ENCODE results near the gene DIP2C. TPM values are rescaled to one million over a fixed set of nuclear protein-coding genes. Genes with fewer than 3 reads are reported as not detected.

DIP2C gene
- total and polyA plus RNA-seq, 2 donors (not counting 1 experiment from before 2014, with no cell fraction given) = 1.3 to 1.9 TPM

DNA sequence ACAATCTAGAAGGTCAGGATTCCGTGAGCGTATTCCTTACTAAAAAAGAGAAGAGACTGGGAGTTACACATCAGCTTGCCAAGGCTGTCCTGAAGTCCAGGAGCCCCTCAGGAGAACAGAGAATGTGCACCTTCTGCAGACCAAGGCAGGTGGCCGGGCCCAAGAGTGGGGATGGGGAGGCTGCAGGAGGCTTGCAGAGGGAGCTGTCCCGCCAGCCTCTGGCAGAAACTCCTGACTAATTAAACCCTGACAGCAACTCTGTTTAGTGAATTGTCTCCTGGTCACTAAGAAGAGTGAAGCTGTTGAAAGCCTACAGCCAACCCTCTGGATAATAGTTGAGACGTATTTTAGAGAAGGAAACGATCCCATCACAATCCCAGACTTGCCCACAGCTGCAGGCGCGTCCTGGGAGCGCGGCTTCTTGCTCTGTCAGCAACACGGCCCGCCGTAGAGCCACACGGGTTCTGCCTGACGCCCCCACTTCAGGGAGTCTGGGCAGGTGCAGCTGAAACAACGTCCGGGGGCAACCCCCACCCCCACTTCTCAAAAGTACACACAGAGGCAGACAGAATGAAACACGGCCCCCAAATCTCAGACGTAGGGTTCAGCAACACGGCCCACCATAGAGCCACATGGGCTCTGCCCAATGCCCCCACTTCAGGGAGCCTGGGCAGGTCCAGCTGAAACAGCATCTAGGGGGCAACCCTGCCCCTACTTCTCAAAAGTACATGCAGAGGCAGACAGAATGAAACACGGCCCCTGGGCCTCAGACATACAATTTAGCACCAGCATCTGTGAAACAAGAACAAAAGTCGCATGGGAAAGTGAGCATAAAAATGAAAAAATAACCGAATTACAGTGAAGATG is 45.2 kb downstream of the DIP2C start:
- no peak for ATAC-seq (ENCODE audit: low read depth)
- Histone ChIP-seq H3K9ac (ENCODE audit: low read length) (no peak overlapping the region), H2AFZ (ENCODE audit: insufficient read depth, low read depth, low read length, poor library complexity, severe bottlenecking) (no peak overlapping the region), H3K4me2 (replicated peaks; ENCODE audit: low read depth, low read length, poor library complexity, severe bottlenecking) (no peak overlapping the region), H4K20me1 (ENCODE audit: control insufficient read depth, insufficient read depth, low read length, poor library complexity, severe bottlenecking) (no peaks in the 10 kb centered on the region), H3K36me3 (replicated peaks in 1 of 2; ENCODE audit: control extremely low read depth in 1 of 2, control insufficient read depth in 1 of 2, extremely low read depth in 1 of 2, insufficient read depth in 2 of 2, low read length in 1 of 2) (no peaks in the 10 kb centered on the region), H3K4me1 (ENCODE audit: control insufficient read depth in 2 of 2, insufficient read depth in 2 of 2, low read length in 2 of 2) (no peaks in the 10 kb centered on the region), H3K27me3 (replicated peaks in 1 of 4; ENCODE audit: control extremely low read depth in 1 of 4, control insufficient read depth in 3 of 4, insufficient read depth in 4 of 4, low read length in 3 of 4) (no peaks in the 10 kb centered on the region), H3K4me3 (ENCODE audit: control extremely low read depth in 1 of 5, extremely low read depth in 1 of 5, insufficient read depth in 1 of 5, low read depth in 2 of 5, low read length in 4 of 5) (no peak overlapping the region), H3K27ac (ENCODE audit: low read length in 2 of 2) (no peak overlapping the region), H3K9me3 (ENCODE audit: control extremely low read depth in 1 of 3, control insufficient read depth in 2 of 3, insufficient read depth in 1 of 3, low read length in 2 of 3) (peaks cover 0 to 17% (median 4%) of the 10 kb centered on the region in 3 donors), H3K79me2 (ENCODE audit: control insufficient read depth, insufficient read depth, low read length) (no peaks in the 10 kb centered on the region)
- Mint-ChIP-seq H3K27ac (no peak overlapping the region), H3K4me1 (no peaks in the 10 kb centered on the region), H3K27me3 (no peaks in the 10 kb centered on the region), H3K4me3 (no peak overlapping the region), H3K9me3 (ENCODE audit: insufficient read depth) (no peaks in the 10 kb centered on the region)
- DNase-seq = no peak
- CTCF ChIA-PET = no interaction called here
- POLR2A ChIA-PET = no interaction called here
- TF ChIP-seq CTCF (IDR thresholded peaks at IDR 0.05) (no peak), EZH2 (IDR thresholded peaks at IDR 0.05; ENCODE audit: borderline replicate concordance, insufficient read depth, low read depth, low read length, poor library complexity, severe bottlenecking) (no peak)
- WGBS (ENCODE audit: insufficient coverage) = 89% methylated on average over 21 of the region's 23 CpGs
- intact Hi-C loops (cut with micrococcal nuclease) = no loop called here

GRCh38 chr10:642186-642890 is 47.1 kb downstream of the DIP2C start:
- peaks cover 0 to 14% (median 4%) of the 10 kb centered on the region in 3 donors for H3K9me3 ChIP-seq (ENCODE audit: control extremely low read depth in 1 of 3, control insufficient read depth in 2 of 3, insufficient read depth in 1 of 3, low read length in 2 of 3)
- ATAC-seq (ENCODE audit: low read depth) (no peak), DNase-seq (no peak)
- intact Hi-C loops (cut with micrococcal nuclease) = no loop called here
- no peak overlapping the region for H2AFZ ChIP-seq (ENCODE audit: insufficient read depth, low read depth, low read length, poor library complexity, severe bottlenecking)
- ChIA-PET POLR2A (no interaction called here), CTCF (no interaction called here)
- no peak for TF ChIP-seq EZH2 (IDR thresholded peaks at IDR 0.05; ENCODE audit: borderline replicate concordance, insufficient read depth, low read depth, low read length, poor library complexity, severe bottlenecking)
- no peak for TF ChIP-seq CTCF (IDR thresholded peaks at IDR 0.05)
- no peak overlapping the region for H3K27ac ChIP-seq (ENCODE audit: low read length in 2 of 2)
- H3K79me2 ChIP-seq (ENCODE audit: control insufficient read depth, insufficient read depth, low read length) = no peaks in the 10 kb centered on the region
- no peak overlapping the region for H3K9ac ChIP-seq (ENCODE audit: low read length)
- no peak overlapping the region for H3K4me3 ChIP-seq (ENCODE audit: control extremely low read depth in 1 of 5, extremely low read depth in 1 of 5, insufficient read depth in 1 of 5, low read depth in 2 of 5, low read length in 4 of 5)
- H4K20me1 ChIP-seq (ENCODE audit: control insufficient read depth, insufficient read depth, low read length, poor library complexity, severe bottlenecking) = no peaks in the 10 kb centered on the region
- no peaks in the 10 kb centered on the region for H3K4me1 Mint-ChIP-seq
- no peak overlapping the region for H3K27ac Mint-ChIP-seq
- H3K4me3 Mint-ChIP-seq = no peak overlapping the region
- WGBS (ENCODE audit: insufficient coverage) = 99% methylated on average over 7 of the region's 16 CpGs
- H3K36me3 ChIP-seq (replicated peaks in 1 of 2; ENCODE audit: control extremely low read depth in 1 of 2, control insufficient read depth in 1 of 2, extremely low read depth in 1 of 2, insufficient read depth in 2 of 2, low read length in 1 of 2) = no peaks in the 10 kb centered on the region
- H3K27me3 ChIP-seq (replicated peaks in 1 of 4; ENCODE audit: control extremely low read depth in 1 of 4, control insufficient read depth in 3 of 4, insufficient read depth in 4 of 4, low read length in 3 of 4) = peaks cover 0 to 5% (median 0%) of the 10 kb centered on the region in 4 experiments
- no peaks in the 10 kb centered on the region for H3K9me3 Mint-ChIP-seq (ENCODE audit: insufficient read depth)
- H3K4me2 ChIP-seq (replicated peaks; ENCODE audit: low read depth, low read length, poor library complexity, severe bottlenecking) = no peak overlapping the region
- H3K27me3 Mint-ChIP-seq = no peaks in the 10 kb centered on the region
- no peaks in the 10 kb centered on the region for H3K4me1 ChIP-seq (ENCODE audit: control insufficient read depth in 2 of 2, insufficient read depth in 2 of 2, low read length in 2 of 2)
